Stomach (tissue), 9 donors: Measurements from ENCODE around the gene RREB1. TPM values are rescaled to one million over a fixed set of nuclear protein-coding genes. Genes with fewer than 3 reads are reported as not detected.

Source experiments
- DNase-seq, 2 donors: peaks; one replicate each; pipeline versions ENCODE4 v3.0.0 to v3.0.0-alpha.2; 2013 to 2019
- H3K27ac ChIP-seq, 5 donors: fragments of 200-600 bp in 4 of 5; sonication (generic) in 4 of 5; one replicate each; pipeline ENCODE4 v1.5.1; 2013 to 2019; ENCODE audit warnings: mild to moderate bottlenecking in 1 of 5, moderate library complexity in 1 of 5
- H3K27me3 ChIP-seq, 3 donors: fragments of 200-600 bp; sonication (generic); one replicate each; pipeline ENCODE4 v1.5.1; 2017 to 2019; ENCODE audit warnings: mixed run types in 1 of 3
- H3K36me3 ChIP-seq, 4 donors: fragments of 200-600 bp; sonication (generic); 1 replicate in 3 of 4; 2 replicates in 1 of 4; pipeline ENCODE4 v1.5.1; 2016 to 2019
- H3K4me1 ChIP-seq, 4 donors: fragments of 200-600 bp; sonication (generic); one replicate each; pipeline ENCODE4 v1.5.1; 2016 to 2019
- H3K4me3 ChIP-seq, 4 donors: fragments of 200-600 bp; sonication (generic) in 3 of 4; one replicate each; pipeline ENCODE4 v1.5.1; 2016 to 2019; ENCODE audit warnings: mild to moderate bottlenecking in 1 of 4
- H3K9me3 ChIP-seq, 4 donors: fragments of 200-600 bp; sonication (generic); one replicate each; pipeline ENCODE4 v1.5.1; 2016 to 2019
- EP300 ChIP-seq: sonication (generic); formaldehyde crosslinking; IDR thresholded peaks from one replicate; pipeline ENCODE4 v1.6.1; 2017; ENCODE audit warnings: antibody characterized with exemption
- POLR2A ChIP-seq, 4 donors: fragments of 450-650 bp; IDR thresholded peaks; one replicate each; pipeline ENCODE4 v1.6.1; 2016; ENCODE audit warnings: antibody characterized with exemption in 4 of 4, control low read depth in 2 of 4, mild to moderate bottlenecking in 1 of 4, moderate library complexity in 1 of 4
- POLR2AphosphoS5 ChIP-seq, 3 donors: sonication (generic); formaldehyde crosslinking; IDR thresholded peaks; one replicate each; pipeline ENCODE4 v1.6.1; 2016; ENCODE audit warnings: antibody characterized with exemption in 3 of 3
- WGBS, 5 donors: extraction: QIAGEN DNeasy Blood & Tissue Kit in 3 of 5; methylation state at CpG; one replicate each; pipeline versions ENCODE4 v1.1.5 to v1.1.7; 2013 to 2018; 5-methylcytosine and 5-hydroxymethylcytosine counted together
- intact Hi-C: fragments of 100-400 bp; cut with DNase I; formaldehyde crosslinking; loops from one replicate; pipeline ENCODE4 v1.15.1; 2023; ENCODE audit warnings: low total_unique reads
- polyA plus RNA-seq, 3 donors: library from polyadenylated mRNA; stranded (reverse); fragments of 200-250 nt; gene quantifications; one replicate each; pipeline ENCODE4 v1.2.3, GENCODE V29; 2013
- total RNA-seq, 5 donors: library from RNA; depleted of rRNA; stranded (reverse); fragments of >200 nt; gene quantifications; one replicate each; pipeline versions ENCODE4 v1.1.0 to v1.2.3, GENCODE V29; 2014 to 2016
- TF ChIP-seq, protein P1 (sequence below), 7 experiments: fragments of 450-650 bp in 4 of 7; fragments of 200-600 bp in 3 of 7; sonication (generic) in 3 of 7; IDR thresholded peaks; one replicate each; pipeline ENCODE4 v1.5.1; 2016 to 2019; ENCODE audit warnings: antibody characterized with exemption in 7 of 7, control low read depth in 2 of 7, mild to moderate bottlenecking in 1 of 7
- donor health status: healthy with polysubstance abuse.
- donor health status: Bipolar disorder and iron deficiency.
- donor health status: healthy.

RREB1 gene
- total and polyA plus RNA-seq, 8 donors: 4.0 to 125 (median 45.3) TPM

DNA sequence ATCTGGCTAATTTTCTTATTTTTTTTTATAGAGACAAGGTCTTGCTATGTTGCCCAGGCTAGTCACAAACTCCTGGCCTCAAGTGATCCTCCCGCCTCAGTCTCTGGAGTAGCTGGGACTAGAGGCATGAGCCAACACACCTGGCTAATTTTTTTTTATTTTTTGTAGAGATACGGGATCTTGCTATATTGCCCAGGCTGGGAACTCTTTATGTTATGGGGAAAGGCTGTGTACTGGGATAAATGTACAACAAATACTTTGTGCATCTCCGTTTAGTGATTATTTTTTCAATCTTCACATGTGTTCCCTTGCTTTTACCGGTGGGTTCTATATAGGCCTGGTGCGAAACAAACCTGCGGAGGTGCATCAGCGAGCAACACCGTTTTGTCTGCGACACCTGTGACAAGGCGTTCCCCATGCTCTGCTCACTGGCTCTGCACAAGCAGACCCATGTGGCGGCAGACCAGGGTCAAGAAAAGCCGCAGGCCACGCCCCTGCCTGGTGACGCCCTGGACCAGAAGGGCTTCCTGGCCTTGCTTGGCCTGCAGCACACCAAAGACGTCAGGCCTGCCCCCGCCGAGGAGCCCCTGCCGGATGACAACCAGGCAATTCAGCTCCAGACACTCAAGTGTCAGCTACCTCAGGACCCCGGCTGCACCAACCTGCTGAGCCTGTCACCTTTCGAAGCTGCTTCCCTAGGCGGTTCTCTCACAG lies 121.1 kb downstream of the RREB1 start:
- H3K27ac ChIP-seq: no peak overlapping the region
- intact Hi-C loops: no loop called here
- TF ChIP-seq POLR2A (IDR thresholded peaks at IDR 0.05) (no peak), POLR2AphosphoS5 (IDR thresholded peaks at IDR 0.05) (no peak), EP300 (no peak)
- TF ChIP-seq, protein P1, sequence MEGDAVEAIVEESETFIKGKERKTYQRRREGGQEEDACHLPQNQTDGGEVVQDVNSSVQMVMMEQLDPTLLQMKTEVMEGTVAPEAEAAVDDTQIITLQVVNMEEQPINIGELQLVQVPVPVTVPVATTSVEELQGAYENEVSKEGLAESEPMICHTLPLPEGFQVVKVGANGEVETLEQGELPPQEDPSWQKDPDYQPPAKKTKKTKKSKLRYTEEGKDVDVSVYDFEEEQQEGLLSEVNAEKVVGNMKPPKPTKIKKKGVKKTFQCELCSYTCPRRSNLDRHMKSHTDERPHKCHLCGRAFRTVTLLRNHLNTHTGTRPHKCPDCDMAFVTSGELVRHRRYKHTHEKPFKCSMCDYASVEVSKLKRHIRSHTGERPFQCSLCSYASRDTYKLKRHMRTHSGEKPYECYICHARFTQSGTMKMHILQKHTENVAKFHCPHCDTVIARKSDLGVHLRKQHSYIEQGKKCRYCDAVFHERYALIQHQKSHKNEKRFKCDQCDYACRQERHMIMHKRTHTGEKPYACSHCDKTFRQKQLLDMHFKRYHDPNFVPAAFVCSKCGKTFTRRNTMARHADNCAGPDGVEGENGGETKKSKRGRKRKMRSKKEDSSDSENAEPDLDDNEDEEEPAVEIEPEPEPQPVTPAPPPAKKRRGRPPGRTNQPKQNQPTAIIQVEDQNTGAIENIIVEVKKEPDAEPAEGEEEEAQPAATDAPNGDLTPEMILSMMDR (IDR thresholded peaks at IDR 0.05): no peak
- H3K27me3 ChIP-seq: no peaks in the 10 kb centered on the region
- H3K9me3 ChIP-seq: no peaks in the 10 kb centered on the region
- peaks cover 65 to 99% (median 91%) of the 10 kb centered on the region in 4 donors for H3K36me3 ChIP-seq
- H3K4me1 ChIP-seq: peaks cover 0 to 13% (median 4%) of the 10 kb centered on the region in 4 donors
- no peak for DNase-seq
- no peak overlapping the region for H3K4me3 ChIP-seq
- 85 to 96% (median 89%) methylated on average over 12 to 21 of the region's 21 CpGs for WGBS, 5 donors

DNA sequence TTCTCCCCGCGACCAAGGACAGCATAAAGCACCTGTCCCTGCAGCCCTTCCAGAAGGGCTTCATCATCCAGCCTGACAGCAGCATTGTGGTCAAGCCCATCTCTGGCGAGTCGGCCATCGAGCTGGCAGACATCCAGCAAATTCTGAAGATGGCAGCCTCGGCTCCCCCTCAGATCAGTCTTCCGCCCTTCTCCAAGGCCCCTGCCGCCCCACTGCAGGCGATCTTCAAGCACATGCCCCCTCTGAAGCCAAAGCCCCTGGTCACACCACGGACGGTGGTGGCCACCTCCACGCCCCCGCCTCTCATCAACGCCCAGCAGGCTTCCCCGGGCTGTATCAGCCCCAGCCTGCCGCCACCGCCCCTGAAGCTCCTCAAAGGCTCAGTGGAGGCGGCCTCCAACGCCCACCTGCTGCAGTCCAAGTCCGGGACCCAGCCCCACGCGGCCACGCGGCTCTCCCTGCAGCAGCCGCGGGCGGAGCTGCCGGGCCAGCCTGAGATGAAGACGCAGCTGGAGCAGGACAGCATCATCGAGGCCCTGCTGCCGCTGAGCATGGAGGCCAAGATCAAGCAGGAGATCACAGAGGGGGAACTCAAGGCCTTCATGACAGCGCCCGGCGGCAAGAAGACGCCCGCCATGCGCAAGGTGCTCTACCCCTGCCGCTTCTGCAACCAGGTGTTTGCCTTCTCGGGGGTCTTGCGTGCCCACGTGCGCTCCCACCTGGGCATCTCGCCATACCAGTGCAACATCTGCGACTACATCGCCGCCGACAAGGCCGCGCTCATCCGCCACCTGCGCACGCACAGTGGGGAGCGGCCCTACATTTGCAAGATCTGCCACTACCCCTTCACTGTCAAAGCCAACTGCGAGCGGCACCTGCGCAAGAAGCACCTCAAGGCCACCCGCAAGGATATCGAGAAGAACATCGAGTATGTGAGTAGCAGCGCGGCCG lies 121.9 kb downstream of the RREB1 start:
- H3K9me3 ChIP-seq: no peaks in the 10 kb centered on the region
- H3K36me3 ChIP-seq: peaks cover 65 to 99% (median 93%) of the 10 kb centered on the region in 4 donors
- H3K27me3 ChIP-seq: no peaks in the 10 kb centered on the region
- TF ChIP-seq POLR2A (IDR thresholded peaks at IDR 0.05): no peak
- TF ChIP-seq, protein P1 (IDR thresholded peaks at IDR 0.05): no peak
- TF ChIP-seq POLR2AphosphoS5 (IDR thresholded peaks at IDR 0.05): no peak
- TF ChIP-seq EP300: no peak
- no peak overlapping the region for H3K27ac ChIP-seq
- no peak for DNase-seq
- intact Hi-C loops: no loop called here
- H3K4me1 ChIP-seq: peaks cover 1 to 19% (median 5%) of the 10 kb centered on the region in 4 donors
- WGBS, 5 donors: 94 to 96% (median 95%) methylated on average over 49 to 62 of the region's 62 CpGs
- H3K4me3 ChIP-seq: no peak overlapping the region

DNA sequence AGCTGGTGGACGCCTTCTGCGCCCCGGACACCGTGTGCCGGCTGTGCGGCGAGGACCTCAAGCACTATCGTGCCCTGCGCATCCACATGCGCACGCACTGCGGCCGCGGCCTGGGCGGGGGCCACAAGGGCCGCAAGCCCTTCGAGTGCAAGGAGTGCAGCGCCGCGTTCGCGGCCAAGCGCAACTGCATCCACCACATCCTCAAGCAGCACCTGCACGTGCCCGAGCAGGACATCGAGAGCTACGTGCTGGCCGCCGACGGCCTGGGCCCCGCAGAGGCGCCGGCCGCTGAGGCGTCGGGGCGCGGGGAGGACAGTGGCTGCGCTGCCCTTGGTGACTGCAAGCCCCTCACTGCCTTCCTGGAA lies 122.5 kb downstream of the RREB1 start:
- Histone ChIP-seq H3K9me3 (no peaks in the 10 kb centered on the region), H3K36me3 (peaks cover 65 to 96% (median 92%) of the 10 kb centered on the region in 4 donors), H3K4me3 (no peak overlapping the region), H3K27me3 (no peaks in the 10 kb centered on the region), H3K27ac (no peak overlapping the region), H3K4me1 (peaks cover 8 to 25% (median 12%) of the 10 kb centered on the region in 4 donors)
- TF ChIP-seq, protein P1 (IDR thresholded peaks at IDR 0.05): no peak
- no peak for TF ChIP-seq EP300
- TF ChIP-seq POLR2A (IDR thresholded peaks at IDR 0.05): no peak
- TF ChIP-seq POLR2AphosphoS5 (IDR thresholded peaks at IDR 0.05): no peak
- 97 to 99% (median 98%) methylated on average over 27 to 39 of the region's 39 CpGs for WGBS, 5 donors
- intact Hi-C loops: no loop called here
- DNase-seq: no peak

DNA sequence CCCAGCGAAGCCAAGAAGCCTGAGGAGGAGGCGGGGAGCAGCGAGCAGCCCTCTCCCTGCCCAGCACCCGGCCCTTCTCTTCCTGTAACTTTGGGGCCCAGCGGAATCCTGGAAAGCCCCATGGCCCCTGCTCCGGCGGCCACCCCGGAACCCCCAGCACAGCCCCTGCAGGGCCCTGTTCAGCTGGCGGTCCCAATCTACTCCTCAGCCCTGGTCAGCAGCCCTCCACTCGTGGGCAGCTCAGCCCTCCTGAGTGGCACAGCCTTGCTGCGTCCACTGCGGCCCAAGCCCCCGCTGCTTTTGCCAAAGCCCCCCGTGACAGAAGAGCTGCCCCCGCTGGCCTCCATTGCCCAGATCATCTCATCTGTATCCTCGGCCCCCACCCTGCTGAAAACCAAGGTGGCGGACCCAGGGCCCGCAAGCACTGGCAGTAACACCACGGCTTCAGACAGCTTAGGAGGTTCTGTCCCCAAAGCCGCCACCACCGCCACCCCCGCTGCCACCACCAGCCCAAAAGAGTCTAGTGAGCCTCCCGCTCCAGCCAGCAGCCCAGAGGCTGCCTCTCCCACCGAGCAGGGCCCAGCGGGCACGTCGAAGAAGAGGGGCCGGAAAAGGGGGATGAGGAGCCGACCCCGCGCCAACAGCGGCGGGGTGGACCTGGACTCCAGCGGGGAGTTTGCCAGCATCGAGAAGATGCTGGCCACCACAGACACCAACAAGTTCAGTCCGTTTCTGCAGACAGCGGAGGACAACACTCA lies 123.4 kb downstream of the RREB1 start:
- intact Hi-C loops: no loop called here
- no peaks in the 10 kb centered on the region for H3K27me3 ChIP-seq
- H3K27ac ChIP-seq: peak overlapping the region in 1 of 5 donors; percentile 11
- peaks cover 59 to 94% (median 88%) of the 10 kb centered on the region in 4 donors for H3K36me3 ChIP-seq
- TF ChIP-seq EP300 (no peak), POLR2AphosphoS5 (IDR thresholded peaks at IDR 0.05) (no peak), POLR2A (IDR thresholded peaks at IDR 0.05) (no peak)
- TF ChIP-seq, protein P1 (IDR thresholded peaks at IDR 0.05): no peak
- H3K4me3 ChIP-seq: no peak overlapping the region
- WGBS, 5 donors: 95 to 97% (median 96%) methylated on average over 33 to 37 of the region's 37 CpGs
- H3K4me1 ChIP-seq: peaks cover 16 to 34% (median 20%) of the 10 kb centered on the region in 4 donors
- no peaks in the 10 kb centered on the region for H3K9me3 ChIP-seq
- no peak for DNase-seq
